ENCODE measurements around the gene XRCC5. TPM values are rescaled to one million over a fixed set of nuclear protein-coding genes. Genes with fewer than 3 reads are reported as not detected.

Gene XRCC5
- total and polyA plus RNA-seq, 2 donors (not counting 1 experiment from before 2014, with no cell fraction given): 152 to 278 TPM

DNA sequence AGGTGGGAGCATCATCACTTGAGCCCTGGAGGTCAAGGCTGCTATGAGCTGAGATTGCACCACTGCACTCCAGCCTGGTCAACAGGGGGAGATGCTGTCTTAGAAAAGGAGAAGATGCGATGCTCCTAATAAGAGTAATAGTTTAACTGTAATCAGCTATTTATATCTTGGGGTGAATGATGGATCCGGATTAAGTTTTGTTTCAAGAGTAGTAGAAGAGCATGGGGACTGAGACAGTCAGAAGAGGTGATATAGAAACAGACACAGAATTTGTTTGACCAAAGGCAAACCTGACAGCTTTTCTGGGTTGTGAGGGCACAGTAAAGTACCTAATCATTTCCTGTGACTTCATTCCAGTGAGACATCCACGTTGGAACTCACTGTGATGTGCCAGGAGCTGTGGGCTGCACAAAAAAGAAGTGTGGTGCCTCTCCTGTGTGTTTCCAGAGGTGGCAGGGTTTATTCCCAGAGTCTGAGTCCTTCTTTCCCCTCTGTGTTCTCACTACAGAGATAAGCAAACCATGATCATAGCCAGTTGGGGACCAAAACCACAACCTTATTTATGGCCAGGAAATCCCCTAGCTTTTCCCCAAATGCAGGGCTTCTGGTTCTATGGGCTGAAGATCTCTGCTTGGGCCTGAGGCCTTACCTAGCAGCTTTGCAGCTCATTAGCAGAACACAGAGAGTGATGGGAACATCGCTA, 113.7 kb downstream of the XRCC5 start:
- Histone ChIP-seq H3K4me3 (replicated peaks in 1 of 4; ENCODE audit: control extremely low read depth in 1 of 4, insufficient read depth in 1 of 4, low read depth in 3 of 4, low read length in 4 of 4) (no peak overlapping the region), H3K4me2 (ENCODE audit: extremely low read depth, insufficient read depth, low read length) (no peak overlapping the region), H3K27ac (ENCODE audit: insufficient read depth, low read length) (no peak overlapping the region), H3K4me1 (ENCODE audit: control insufficient read depth, extremely low read depth, insufficient read depth, low read length) (peaks cover 12% of the 10 kb centered on the region), H4K20me1 (ENCODE audit: control insufficient read depth, extremely low read depth, insufficient read depth, low read length) (no peaks in the 10 kb centered on the region), H2AFZ (ENCODE audit: low read length) (no peak overlapping the region), H3K9ac (ENCODE audit: insufficient read depth, low read length) (no peak overlapping the region), H3K36me3 (ENCODE audit: control insufficient read depth, insufficient read depth, low read length) (no peaks in the 10 kb centered on the region), H3K27me3 (ENCODE audit: control insufficient read depth, insufficient read depth, low read length) (no peaks in the 10 kb centered on the region), H3K79me2 (ENCODE audit: control insufficient read depth, insufficient read depth, low read length) (no peaks in the 10 kb centered on the region), H3K9me3 (ENCODE audit: control insufficient read depth, insufficient read depth, low read depth, low read length) (no peaks in the 10 kb centered on the region)
- no peak for TF ChIP-seq EZH2 (IDR thresholded peaks at IDR 0.05; ENCODE audit: low read length, missing control alignments)
- TF ChIP-seq, protein P1, sequence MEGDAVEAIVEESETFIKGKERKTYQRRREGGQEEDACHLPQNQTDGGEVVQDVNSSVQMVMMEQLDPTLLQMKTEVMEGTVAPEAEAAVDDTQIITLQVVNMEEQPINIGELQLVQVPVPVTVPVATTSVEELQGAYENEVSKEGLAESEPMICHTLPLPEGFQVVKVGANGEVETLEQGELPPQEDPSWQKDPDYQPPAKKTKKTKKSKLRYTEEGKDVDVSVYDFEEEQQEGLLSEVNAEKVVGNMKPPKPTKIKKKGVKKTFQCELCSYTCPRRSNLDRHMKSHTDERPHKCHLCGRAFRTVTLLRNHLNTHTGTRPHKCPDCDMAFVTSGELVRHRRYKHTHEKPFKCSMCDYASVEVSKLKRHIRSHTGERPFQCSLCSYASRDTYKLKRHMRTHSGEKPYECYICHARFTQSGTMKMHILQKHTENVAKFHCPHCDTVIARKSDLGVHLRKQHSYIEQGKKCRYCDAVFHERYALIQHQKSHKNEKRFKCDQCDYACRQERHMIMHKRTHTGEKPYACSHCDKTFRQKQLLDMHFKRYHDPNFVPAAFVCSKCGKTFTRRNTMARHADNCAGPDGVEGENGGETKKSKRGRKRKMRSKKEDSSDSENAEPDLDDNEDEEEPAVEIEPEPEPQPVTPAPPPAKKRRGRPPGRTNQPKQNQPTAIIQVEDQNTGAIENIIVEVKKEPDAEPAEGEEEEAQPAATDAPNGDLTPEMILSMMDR (conservative IDR thresholded peaks at IDR 0.05 in 1 of 2, IDR thresholded peaks at IDR 0.05 in 1 of 2; ENCODE audit: low read depth in 1 of 2, low read length in 2 of 2): peak; percentile 38 to 42
- peak; percentile 24 to 58 for DNase-seq (ENCODE audit: low read depth in 2 of 2)

DNA sequence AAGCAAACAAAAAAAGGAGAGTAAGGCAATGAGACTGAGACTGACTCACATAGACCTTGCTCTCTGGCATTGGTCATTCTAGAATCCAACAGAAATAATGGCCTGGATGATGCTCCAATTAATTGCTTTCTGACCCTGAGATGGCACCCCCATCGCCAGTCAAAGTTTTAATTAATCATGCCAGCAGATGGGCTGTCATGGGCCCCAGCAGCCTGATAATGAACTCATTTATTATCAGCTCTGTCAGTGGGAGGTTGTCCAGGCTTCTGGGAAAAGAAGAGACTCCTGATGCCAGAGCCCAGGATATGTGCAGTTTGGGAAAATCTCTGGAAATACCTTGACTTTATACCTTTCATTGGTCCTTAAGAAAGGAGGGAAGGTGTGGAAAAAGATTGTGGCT, 115.2 kb downstream of the XRCC5 start:
- no peak overlapping the region for H3K9ac ChIP-seq (ENCODE audit: insufficient read depth, low read length)
- no peaks in the 10 kb centered on the region for H3K36me3 ChIP-seq (ENCODE audit: control insufficient read depth, insufficient read depth, low read length)
- H3K27me3 ChIP-seq (ENCODE audit: control insufficient read depth, insufficient read depth, low read length): no peaks in the 10 kb centered on the region
- no peak for DNase-seq (ENCODE audit: low read depth in 2 of 2)
- H3K9me3 ChIP-seq (ENCODE audit: control insufficient read depth, insufficient read depth, low read depth, low read length): no peaks in the 10 kb centered on the region
- no peak overlapping the region for H3K27ac ChIP-seq (ENCODE audit: insufficient read depth, low read length)
- H3K4me1 ChIP-seq (ENCODE audit: control insufficient read depth, extremely low read depth, insufficient read depth, low read length): peaks cover 12% of the 10 kb centered on the region
- no peak overlapping the region for H3K4me3 ChIP-seq (replicated peaks in 1 of 4; ENCODE audit: control extremely low read depth in 1 of 4, insufficient read depth in 1 of 4, low read depth in 3 of 4, low read length in 4 of 4)
- TF ChIP-seq, protein P1 (conservative IDR thresholded peaks at IDR 0.05 in 1 of 2, IDR thresholded peaks at IDR 0.05 in 1 of 2; ENCODE audit: low read depth in 1 of 2, low read length in 2 of 2): no peak
- TF ChIP-seq EZH2 (IDR thresholded peaks at IDR 0.05; ENCODE audit: low read length, missing control alignments): no peak
- no peak overlapping the region for H2AFZ ChIP-seq (ENCODE audit: low read length)
- no peaks in the 10 kb centered on the region for H4K20me1 ChIP-seq (ENCODE audit: control insufficient read depth, extremely low read depth, insufficient read depth, low read length)
- H3K79me2 ChIP-seq (ENCODE audit: control insufficient read depth, insufficient read depth, low read length): no peaks in the 10 kb centered on the region
- H3K4me2 ChIP-seq (ENCODE audit: extremely low read depth, insufficient read depth, low read length): no peak overlapping the region

DNA sequence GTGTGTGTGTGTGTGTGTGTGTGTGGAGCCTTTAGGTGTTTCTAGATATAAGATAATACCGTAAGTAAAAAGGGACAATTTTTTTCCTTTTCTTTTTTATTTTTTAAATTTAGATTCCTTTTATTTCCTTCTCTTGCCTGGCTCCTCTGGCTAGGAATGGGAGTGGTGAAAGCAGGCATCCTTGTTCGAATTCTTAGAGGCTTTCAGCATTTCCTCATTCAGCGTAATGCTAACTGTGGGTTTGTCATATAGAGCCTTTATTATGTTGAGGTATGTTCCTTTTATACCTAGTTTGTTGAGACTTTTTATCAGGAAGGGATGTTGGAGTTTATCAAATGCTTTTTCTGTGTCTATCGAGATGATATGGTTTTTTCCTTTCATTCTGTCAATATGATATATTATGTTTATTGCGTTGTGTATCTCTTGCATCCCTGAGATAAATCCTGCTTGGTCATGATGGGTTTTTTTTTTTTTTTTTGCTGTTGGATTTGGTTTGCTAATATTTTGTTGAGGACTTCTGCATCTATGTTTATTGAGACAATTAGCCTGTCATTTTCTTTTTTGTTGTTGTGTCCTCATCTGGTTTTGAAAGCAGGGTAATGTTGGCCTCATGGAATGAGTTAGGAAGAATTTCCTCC, 120.2 kb downstream of the XRCC5 start:
- H3K4me1 ChIP-seq (ENCODE audit: control insufficient read depth, extremely low read depth, insufficient read depth, low read length): no peaks in the 10 kb centered on the region
- no peak overlapping the region for H3K9ac ChIP-seq (ENCODE audit: insufficient read depth, low read length)
- no peak overlapping the region for H3K4me2 ChIP-seq (ENCODE audit: extremely low read depth, insufficient read depth, low read length)
- H2AFZ ChIP-seq (ENCODE audit: low read length): no peak overlapping the region
- no peak for DNase-seq (ENCODE audit: low read depth in 2 of 2)
- TF ChIP-seq, protein P1 (conservative IDR thresholded peaks at IDR 0.05 in 1 of 2, IDR thresholded peaks at IDR 0.05 in 1 of 2; ENCODE audit: low read depth in 1 of 2, low read length in 2 of 2): no peak
- TF ChIP-seq EZH2 (IDR thresholded peaks at IDR 0.05; ENCODE audit: low read length, missing control alignments): no peak
- no peaks in the 10 kb centered on the region for H4K20me1 ChIP-seq (ENCODE audit: control insufficient read depth, extremely low read depth, insufficient read depth, low read length)
- no peak overlapping the region for H3K27ac ChIP-seq (ENCODE audit: insufficient read depth, low read length)
- no peaks in the 10 kb centered on the region for H3K27me3 ChIP-seq (ENCODE audit: control insufficient read depth, insufficient read depth, low read length)
- no peaks in the 10 kb centered on the region for H3K79me2 ChIP-seq (ENCODE audit: control insufficient read depth, insufficient read depth, low read length)
- no peaks in the 10 kb centered on the region for H3K36me3 ChIP-seq (ENCODE audit: control insufficient read depth, insufficient read depth, low read length)
- H3K9me3 ChIP-seq (ENCODE audit: control insufficient read depth, insufficient read depth, low read depth, low read length): no peaks in the 10 kb centered on the region
- H3K4me3 ChIP-seq (replicated peaks in 1 of 4; ENCODE audit: control extremely low read depth in 1 of 4, insufficient read depth in 1 of 4, low read depth in 3 of 4, low read length in 4 of 4): no peak overlapping the region
